VCaP (cell line): ENCODE measurements around the gene ZNF564.

ENCODE experiments used
- H3K27ac ChIP-seq: fragments of 450-650 bp; 2 replicates; pipeline ENCODE4 v1.5.1; 2017
- CTCF ChIP-seq: fragments of 450-650 bp; conservative IDR thresholded peaks from 2 replicates; pipeline ENCODE4 v1.5.1; 2017; ENCODE audit warnings: mild to moderate bottlenecking, moderate library complexity

The ZNF564 gene

GRCh38 chr19:12484011-12484370, 67.3 kb downstream of the ZNF564 start:
- H3K27ac ChIP-seq, result peak overlapping the region; percentile 73
- no peak for TF ChIP-seq CTCF

DNA sequence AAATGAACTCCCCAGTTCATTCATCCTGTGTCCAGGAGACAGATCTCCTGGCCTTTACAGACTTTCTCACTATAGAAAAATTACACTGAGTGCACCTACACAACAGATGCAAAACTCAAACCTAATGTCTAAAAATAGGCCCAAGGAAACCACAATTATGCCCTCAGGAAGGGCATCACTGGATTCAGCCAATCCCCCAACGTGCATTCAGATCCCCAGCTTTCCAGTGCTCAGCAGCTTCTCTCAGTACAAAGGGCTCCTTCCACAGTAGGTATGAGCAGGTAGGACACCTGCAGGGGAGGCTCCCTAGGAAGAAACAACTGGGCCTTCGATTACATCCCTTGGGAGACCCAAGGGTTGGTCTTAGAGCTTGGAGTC, 68.8 kb downstream of the ZNF564 start:
- no peak overlapping the region for H3K27ac ChIP-seq
- TF ChIP-seq CTCF, result no peak

DNA sequence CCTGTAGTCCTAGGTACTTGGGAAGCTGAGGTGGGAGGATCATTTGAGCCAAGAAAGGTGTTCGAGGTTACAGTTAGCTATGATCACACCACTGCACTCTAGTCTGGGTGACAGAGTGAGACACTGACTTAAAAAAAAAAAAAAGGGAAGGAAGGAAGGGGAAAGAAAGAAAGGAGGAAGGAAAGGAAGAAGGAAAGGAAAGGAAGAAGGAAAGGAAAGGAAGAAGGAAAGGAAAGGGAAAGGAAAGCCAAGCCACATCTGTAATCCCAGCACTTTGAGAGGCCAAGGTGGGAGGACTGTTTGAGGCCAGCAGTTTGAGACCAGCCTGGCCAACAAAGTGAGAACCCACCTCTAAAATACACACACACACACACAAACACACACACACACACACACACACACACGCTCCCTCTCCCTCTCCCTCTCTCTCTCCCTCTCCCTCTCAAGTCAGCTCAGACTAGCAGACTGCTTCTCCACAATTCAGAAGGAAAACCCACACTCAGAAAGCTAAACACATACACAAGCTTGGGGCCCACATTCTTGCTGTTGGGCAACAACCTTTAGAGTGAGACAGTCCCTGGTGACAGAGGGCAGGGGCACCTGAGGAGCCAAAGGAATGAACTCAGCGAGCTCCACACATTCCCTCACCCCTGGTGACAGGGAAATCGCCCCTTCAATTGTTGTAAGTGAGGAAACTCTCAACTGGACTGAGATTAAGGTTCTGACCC, 69.3 kb downstream of the ZNF564 start:
- no peak overlapping the region for H3K27ac ChIP-seq
- no peak for TF ChIP-seq CTCF

DNA sequence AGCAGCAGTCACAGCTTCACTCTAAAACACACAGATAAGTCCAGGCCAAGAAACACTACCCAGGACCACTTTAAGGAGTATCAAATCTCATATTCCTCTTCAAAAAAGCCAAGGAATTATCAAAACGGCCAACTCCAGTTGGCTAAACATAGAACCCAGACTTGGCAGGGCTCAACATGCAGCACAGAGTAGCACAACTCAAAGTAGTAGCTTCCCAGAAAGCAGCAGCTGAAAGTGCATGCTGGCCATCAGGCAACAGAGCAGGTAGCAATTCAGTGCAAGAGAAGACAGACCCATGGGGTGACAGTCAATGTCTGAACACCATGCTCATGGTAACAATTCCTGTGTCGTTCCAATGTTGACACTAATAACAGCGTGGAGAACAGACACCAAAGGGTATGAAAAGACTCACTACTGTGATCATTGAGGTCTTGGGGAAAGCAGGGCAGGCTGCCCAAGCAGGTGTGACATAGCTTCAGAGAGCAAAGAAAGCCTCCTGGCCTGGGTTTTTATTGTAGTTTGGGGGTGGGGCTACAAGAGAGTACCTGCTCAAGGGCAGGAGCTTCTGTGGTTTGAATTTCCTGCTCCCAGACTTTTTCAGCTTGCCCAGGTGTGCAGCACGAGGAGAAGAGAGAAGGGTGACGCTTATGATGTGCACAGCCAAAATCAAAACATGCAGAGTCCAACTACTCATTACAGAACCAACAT, 72.9 kb downstream of the ZNF564 start:
- H3K27ac ChIP-seq, result no peak overlapping the region
- TF ChIP-seq CTCF, result no peak
